Stimulated activated effector memory CD8-positive, alpha-beta T cell treated with anti-CD3 and anti-CD28 coated beads, Interleukin-12 subunit alpha, Interleukin-12 subunit beta, amount 100 ng/mL, for 72 hours (primary cell): ENCODE measurements around the gene RNASE8.

Source experiments
- ATAC-seq: fragments of 150-1000 bp; cut with Tn5 transposase; 2 replicates; pipeline ENCODE4 v1.10.0; 2021
- DNase-seq, 2 donors: peaks; one replicate each; pipeline ENCODE4 v3.0.0; 2021 to 2022; ENCODE audit warnings: low spot score in 2 of 2
- H3K27ac Mint-ChIP-seq: one replicate; pipeline ENCODE4 v1.8.0; 2022; ENCODE audit warnings: mild to moderate bottlenecking, mixed read lengths
- H3K36me3 Mint-ChIP-seq: one replicate; pipeline ENCODE4 v1.8.0; 2022; ENCODE audit warnings: mild to moderate bottlenecking, mixed read lengths
- H3K4me1 Mint-ChIP-seq: one replicate; pipeline ENCODE4 v1.8.0; 2022; ENCODE audit warnings: mixed read lengths
- H3K4me3 Mint-ChIP-seq: one replicate; pipeline ENCODE4 v1.8.0; 2022; ENCODE audit warnings: mild to moderate bottlenecking, mixed read lengths
- H3K9me3 Mint-ChIP-seq: one replicate; pipeline ENCODE4 v1.8.0; 2022; ENCODE audit warnings: mixed read lengths

The RNASE8 gene

GRCh38 chr14:21096978-21097635 is 39.5 kb downstream of the RNASE8 start:
- Mint-ChIP-seq H3K4me3 (peak overlapping the region; percentile 72), H3K36me3 (no peaks in the 10 kb centered on the region), H3K4me1 (peaks cover 31% of the 10 kb centered on the region), H3K27ac (peak overlapping the region; percentile 29), H3K9me3 (no peaks in the 10 kb centered on the region)
- DNase-seq (no peak), ATAC-seq (no peak)

GRCh38 chr14:21097636-21098075 is 40.0 kb downstream of the RNASE8 start:
- H3K27ac Mint-ChIP-seq = peak overlapping the region; percentile 29
- H3K4me3 Mint-ChIP-seq = peak overlapping the region; percentile 72
- no peaks in the 10 kb centered on the region for H3K9me3 Mint-ChIP-seq
- peaks cover 32% of the 10 kb centered on the region for H3K4me1 Mint-ChIP-seq
- H3K36me3 Mint-ChIP-seq = peaks cover 4% of the 10 kb centered on the region
- ATAC-seq (no peak), DNase-seq (no peak)

- no peaks in the 10 kb centered on the region for H3K9me3 Mint-ChIP-seq
- ATAC-seq = peak; percentile 46
- H3K27ac Mint-ChIP-seq = peak within 1 kb of the TSS; percentile 92
- H3K36me3 Mint-ChIP-seq = peaks cover 7% of the 10 kb centered on the region
- H3K4me1 Mint-ChIP-seq = peaks cover 33% of the 10 kb centered on the region
- peak within 1 kb of the TSS; percentile 77 for H3K4me3 Mint-ChIP-seq
- DNase-seq = no peak
These were observed 40.7 kb downstream of the RNASE8 start, which contains the start of gene ZNF219 for GRCh38 chr14:21098076-21098891. Gene ZNF219 (minus strand): TSS chr14:21098655. CDS start chr14:21093591, 5,064 bp downstream.

GRCh38 chr14:21098892-21099595 is 41.4 kb downstream of the RNASE8 start:
- H3K27ac Mint-ChIP-seq = peak overlapping the region; percentile 92
- no peaks in the 10 kb centered on the region for H3K9me3 Mint-ChIP-seq
- no peak for DNase-seq
- H3K36me3 Mint-ChIP-seq = peaks cover 13% of the 10 kb centered on the region
- peak overlapping the region; percentile 77 for H3K4me3 Mint-ChIP-seq
- no peak for ATAC-seq
- H3K4me1 Mint-ChIP-seq = peaks cover 37% of the 10 kb centered on the region

- ATAC-seq = no peak
- peaks cover 13% of the 10 kb centered on the region for H3K36me3 Mint-ChIP-seq
- H3K9me3 Mint-ChIP-seq = no peaks in the 10 kb centered on the region
- H3K4me3 Mint-ChIP-seq = peak overlapping the region; percentile 77
- peak overlapping the region; percentile 92 for H3K27ac Mint-ChIP-seq
- DNase-seq = no peak
- H3K4me1 Mint-ChIP-seq = peaks cover 40% of the 10 kb centered on the region
These were observed 42.0 kb downstream of the RNASE8 start for GRCh38 chr14:21099596-21099985.

GRCh38 chr14:21100931-21101330 is 43.3 kb downstream of the RNASE8 start, which contains the start of gene TMEM253:
Gene TMEM253 (plus strand): TSS chr14:21101066. CDS start chr14:21101344, 278 bp downstream.
- ATAC-seq (no peak), DNase-seq (no peak)
- peak within 1 kb of the TSS; percentile 72 for H3K27ac Mint-ChIP-seq
- no peaks in the 10 kb centered on the region for H3K9me3 Mint-ChIP-seq
- H3K36me3 Mint-ChIP-seq = peaks cover 13% of the 10 kb centered on the region
- H3K4me1 Mint-ChIP-seq = peaks cover 43% of the 10 kb centered on the region
- peak within 1 kb of the TSS; percentile 83 for H3K4me3 Mint-ChIP-seq

- peak overlapping the region; percentile 83 for H3K4me3 Mint-ChIP-seq
- peaks cover 48% of the 10 kb centered on the region for H3K4me1 Mint-ChIP-seq
- H3K36me3 Mint-ChIP-seq = peaks cover 13% of the 10 kb centered on the region
- peak; percentile 25 for ATAC-seq
- DNase-seq = no peak
- peak overlapping the region; percentile 72 for H3K27ac Mint-ChIP-seq
- no peaks in the 10 kb centered on the region for H3K9me3 Mint-ChIP-seq
These were observed 44.3 kb downstream of the RNASE8 start for GRCh38 chr14:21101802-21102413.

GRCh38 chr14:21102521-21103410 is 45.1 kb downstream of the RNASE8 start:
- Mint-ChIP-seq H3K4me3 (peak overlapping the region; percentile 83), H3K9me3 (no peaks in the 10 kb centered on the region), H3K36me3 (peaks cover 13% of the 10 kb centered on the region), H3K4me1 (peaks cover 44% of the 10 kb centered on the region), H3K27ac (peak overlapping the region; percentile 92)
- DNase-seq (no peak), ATAC-seq (no peak)

GRCh38 chr14:21103411-21103709 is 45.7 kb downstream of the RNASE8 start:
- peaks cover 13% of the 10 kb centered on the region for H3K36me3 Mint-ChIP-seq
- no peaks in the 10 kb centered on the region for H3K9me3 Mint-ChIP-seq
- H3K4me1 Mint-ChIP-seq = peaks cover 44% of the 10 kb centered on the region
- peak overlapping the region; percentile 92 for H3K27ac Mint-ChIP-seq
- no peak for DNase-seq
- no peak for ATAC-seq
- H3K4me3 Mint-ChIP-seq = peak overlapping the region; percentile 83

GRCh38 chr14:21103710-21104447 is 46.3 kb downstream of the RNASE8 start:
- DNase-seq (peak; percentile 94 to 98), ATAC-seq (peak; percentile 92)
- Mint-ChIP-seq H3K4me3 (peak overlapping the region; percentile 83), H3K4me1 (peaks cover 42% of the 10 kb centered on the region), H3K9me3 (no peaks in the 10 kb centered on the region), H3K27ac (peak overlapping the region; percentile 92), H3K36me3 (peaks cover 13% of the 10 kb centered on the region)

GRCh38 chr14:21104448-21105060 is 46.9 kb downstream of the RNASE8 start:
- DNase-seq (peak in 1 of 2 donors; percentile 42), ATAC-seq (peak; percentile 67)
- Mint-ChIP-seq H3K4me1 (peaks cover 39% of the 10 kb centered on the region), H3K36me3 (peaks cover 13% of the 10 kb centered on the region), H3K27ac (peak overlapping the region; percentile 92), H3K9me3 (no peaks in the 10 kb centered on the region), H3K4me3 (peak overlapping the region; percentile 83)

GRCh38 chr14:21105095-21105494 is 47.5 kb downstream of the RNASE8 start:
- Mint-ChIP-seq H3K4me3 (peak overlapping the region; percentile 83), H3K4me1 (peaks cover 44% of the 10 kb centered on the region), H3K36me3 (peaks cover 13% of the 10 kb centered on the region), H3K9me3 (no peaks in the 10 kb centered on the region), H3K27ac (peak overlapping the region; percentile 92)
- DNase-seq = no peak
- no peak for ATAC-seq

GRCh38 chr14:21106176-21106497 is 48.5 kb downstream of the RNASE8 start:
- DNase-seq (no peak), ATAC-seq (no peak)
- Mint-ChIP-seq H3K4me1 (peaks cover 46% of the 10 kb centered on the region), H3K36me3 (peaks cover 13% of the 10 kb centered on the region), H3K9me3 (no peaks in the 10 kb centered on the region), H3K27ac (no peak overlapping the region), H3K4me3 (no peak overlapping the region)
